Measurements from ENCODE around the gene MMD2. TPM values are rescaled to one million over a fixed set of nuclear protein-coding genes. Genes with fewer than 3 reads are reported as not detected.

MMD2 gene
- total RNA-seq, 2 experiments from 2014 or later = not detected

DNA sequence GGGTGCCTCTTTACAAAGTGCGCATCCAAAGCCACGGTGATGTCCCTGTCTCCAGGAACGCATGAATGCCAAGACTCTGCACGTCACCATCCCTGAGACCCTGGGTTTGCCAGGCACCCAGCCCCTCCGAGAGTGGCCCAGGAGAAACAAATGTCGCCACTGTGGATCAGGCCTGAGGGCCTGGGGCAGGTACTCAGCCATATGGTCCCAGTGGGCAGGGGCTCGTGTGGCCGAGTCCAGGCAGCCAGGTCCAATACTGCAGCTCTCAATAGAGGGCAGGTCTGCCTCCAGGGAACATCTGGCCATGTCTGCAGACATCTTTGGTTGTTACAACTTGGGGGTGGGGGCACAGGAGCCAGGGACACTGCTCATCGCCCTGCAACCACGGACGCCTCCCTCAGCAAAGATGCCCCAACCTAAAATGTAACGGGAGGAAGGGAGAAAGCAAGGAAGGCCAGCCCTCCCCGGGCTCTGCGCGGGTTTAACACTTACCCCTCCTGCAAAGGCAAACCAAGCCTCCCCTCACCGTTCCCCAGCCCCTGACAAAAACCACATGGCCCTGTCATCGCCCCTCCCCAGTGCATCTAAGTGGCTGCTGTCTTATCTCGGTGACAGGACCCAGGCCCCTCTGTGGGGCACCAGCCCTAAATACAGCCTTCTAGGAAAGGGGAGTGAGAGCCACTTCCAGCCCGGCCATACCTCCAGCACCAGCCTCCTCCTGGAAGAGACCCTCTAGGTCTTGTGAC lies 86.9 kb downstream of the MMD2 start:
- ChIA-PET CTCF (ENCODE audit: unreplicated experiment) (no interaction called here), POLR2A (no interaction called here)
- intact Hi-C loops (cut with micrococcal nuclease; ENCODE audit: unreplicated experiment) = no loop called here
- no peak for TF ChIP-seq EZH2phosphoT487 (IDR thresholded peaks at IDR 0.05; ENCODE audit: borderline replicate concordance, low read depth, low read length)
- TF ChIP-seq, protein P1, sequence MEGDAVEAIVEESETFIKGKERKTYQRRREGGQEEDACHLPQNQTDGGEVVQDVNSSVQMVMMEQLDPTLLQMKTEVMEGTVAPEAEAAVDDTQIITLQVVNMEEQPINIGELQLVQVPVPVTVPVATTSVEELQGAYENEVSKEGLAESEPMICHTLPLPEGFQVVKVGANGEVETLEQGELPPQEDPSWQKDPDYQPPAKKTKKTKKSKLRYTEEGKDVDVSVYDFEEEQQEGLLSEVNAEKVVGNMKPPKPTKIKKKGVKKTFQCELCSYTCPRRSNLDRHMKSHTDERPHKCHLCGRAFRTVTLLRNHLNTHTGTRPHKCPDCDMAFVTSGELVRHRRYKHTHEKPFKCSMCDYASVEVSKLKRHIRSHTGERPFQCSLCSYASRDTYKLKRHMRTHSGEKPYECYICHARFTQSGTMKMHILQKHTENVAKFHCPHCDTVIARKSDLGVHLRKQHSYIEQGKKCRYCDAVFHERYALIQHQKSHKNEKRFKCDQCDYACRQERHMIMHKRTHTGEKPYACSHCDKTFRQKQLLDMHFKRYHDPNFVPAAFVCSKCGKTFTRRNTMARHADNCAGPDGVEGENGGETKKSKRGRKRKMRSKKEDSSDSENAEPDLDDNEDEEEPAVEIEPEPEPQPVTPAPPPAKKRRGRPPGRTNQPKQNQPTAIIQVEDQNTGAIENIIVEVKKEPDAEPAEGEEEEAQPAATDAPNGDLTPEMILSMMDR (conservative IDR thresholded peaks at IDR 0.05; ENCODE audit: low read length) = no peak
- Histone ChIP-seq H3K9me2 (ENCODE audit: insufficient read depth, low read length) (no peaks in the 10 kb centered on the region), H3K79me2 (ENCODE audit: insufficient read depth, low read depth, low read length) (no peaks in the 10 kb centered on the region), H3K4me1 (ENCODE audit: insufficient read depth, low read length, poor library complexity, severe bottlenecking) (no peaks in the 10 kb centered on the region), H3K27ac (ENCODE audit: low read depth, low read length, poor library complexity, severe bottlenecking) (no peak overlapping the region), H3K4me3 (ENCODE audit: low read depth, low read length, poor library complexity, severe bottlenecking) (no peak overlapping the region), H3K9me3 (ENCODE audit: low read length) (no peaks in the 10 kb centered on the region), H2AFZ (ENCODE audit: low read length) (no peak overlapping the region), H3K4me2 (ENCODE audit: low read length) (no peak overlapping the region), H4K20me1 (ENCODE audit: insufficient read depth, low read length) (no peaks in the 10 kb centered on the region), H3K36me3 (ENCODE audit: insufficient read depth, low read length) (no peaks in the 10 kb centered on the region)
- DNase-seq (ENCODE audit: low spot score) = no peak
- no TSS peak for BruUV-seq (replicated peaks)

DNA sequence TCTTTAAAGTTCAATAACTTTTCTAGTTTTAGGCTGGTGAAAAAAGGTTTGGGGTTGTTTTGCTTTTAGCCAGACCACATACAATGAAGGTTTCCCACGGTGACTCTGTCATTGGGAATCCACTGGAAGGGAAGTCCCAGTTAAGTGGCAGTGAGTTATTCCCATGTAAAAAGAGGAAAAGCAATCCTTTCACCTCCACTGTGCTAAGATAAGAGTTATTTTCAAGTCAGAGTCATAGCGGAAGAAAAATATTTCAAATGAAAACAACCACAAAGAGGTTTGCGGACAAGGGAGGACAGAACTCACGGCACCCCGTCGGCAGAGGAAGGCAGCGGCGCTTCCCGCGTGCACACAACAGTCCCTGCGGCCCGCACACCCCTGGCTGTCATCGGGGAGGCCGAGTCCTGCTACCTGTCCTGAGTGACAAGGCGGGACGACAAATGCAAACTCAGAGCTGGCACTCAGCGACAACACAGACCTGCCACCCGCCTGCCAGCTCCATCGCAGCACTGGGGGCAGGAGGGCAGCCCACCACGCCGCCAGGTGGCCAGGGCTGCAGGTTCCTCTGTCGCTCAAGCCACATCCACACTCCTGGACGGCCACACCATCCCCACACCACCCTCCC lies 87.8 kb downstream of the MMD2 start:
- no peak for DNase-seq (ENCODE audit: low spot score)
- no peaks in the 10 kb centered on the region for H3K79me2 ChIP-seq (ENCODE audit: insufficient read depth, low read depth, low read length)
- no peaks in the 10 kb centered on the region for H3K4me1 ChIP-seq (ENCODE audit: insufficient read depth, low read length, poor library complexity, severe bottlenecking)
- H2AFZ ChIP-seq (ENCODE audit: low read length) = no peak overlapping the region
- no peaks in the 10 kb centered on the region for H3K36me3 ChIP-seq (ENCODE audit: insufficient read depth, low read length)
- ChIA-PET CTCF (ENCODE audit: unreplicated experiment) (no interaction called here), POLR2A (no interaction called here)
- no peak overlapping the region for H3K27ac ChIP-seq (ENCODE audit: low read depth, low read length, poor library complexity, severe bottlenecking)
- no peak overlapping the region for H3K4me2 ChIP-seq (ENCODE audit: low read length)
- no TSS peak for BruUV-seq (replicated peaks)
- no peak for TF ChIP-seq EZH2phosphoT487 (IDR thresholded peaks at IDR 0.05; ENCODE audit: borderline replicate concordance, low read depth, low read length)
- no peaks in the 10 kb centered on the region for H3K9me2 ChIP-seq (ENCODE audit: insufficient read depth, low read length)
- no peaks in the 10 kb centered on the region for H3K9me3 ChIP-seq (ENCODE audit: low read length)
- H3K4me3 ChIP-seq (ENCODE audit: low read depth, low read length, poor library complexity, severe bottlenecking) = no peak overlapping the region
- H4K20me1 ChIP-seq (ENCODE audit: insufficient read depth, low read length) = no peaks in the 10 kb centered on the region
- intact Hi-C loops (cut with micrococcal nuclease; ENCODE audit: unreplicated experiment) = no loop called here

DNA sequence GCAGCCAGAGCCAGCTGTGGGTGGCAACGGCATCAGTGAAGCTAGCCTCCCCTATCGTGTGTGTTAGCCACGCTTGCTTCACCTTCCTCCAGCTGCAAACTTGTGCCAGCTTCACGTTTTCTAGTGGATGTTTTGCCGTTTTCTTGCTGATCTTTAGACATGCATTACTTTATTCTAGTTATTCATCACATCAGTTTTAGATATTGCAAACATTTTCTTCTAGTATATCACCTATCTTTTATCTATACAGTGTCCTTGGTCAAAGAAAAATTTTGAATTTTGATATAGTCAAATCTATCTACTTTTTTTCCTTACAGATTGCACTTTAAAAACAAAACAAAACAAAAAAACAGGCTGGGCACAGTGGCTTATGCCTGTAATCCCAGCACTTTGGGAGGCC lies 90.5 kb downstream of the MMD2 start:
- Histone ChIP-seq H4K20me1 (ENCODE audit: insufficient read depth, low read length) (no peaks in the 10 kb centered on the region), H3K4me2 (ENCODE audit: low read length) (no peak overlapping the region), H3K79me2 (ENCODE audit: insufficient read depth, low read depth, low read length) (no peaks in the 10 kb centered on the region), H3K9me3 (ENCODE audit: low read length) (no peaks in the 10 kb centered on the region), H3K27ac (ENCODE audit: low read depth, low read length, poor library complexity, severe bottlenecking) (no peak overlapping the region), H3K4me1 (ENCODE audit: insufficient read depth, low read length, poor library complexity, severe bottlenecking) (no peaks in the 10 kb centered on the region), H3K36me3 (ENCODE audit: insufficient read depth, low read length) (no peaks in the 10 kb centered on the region), H3K4me3 (ENCODE audit: low read depth, low read length, poor library complexity, severe bottlenecking) (no peak overlapping the region), H2AFZ (ENCODE audit: low read length) (no peak overlapping the region), H3K9me2 (ENCODE audit: insufficient read depth, low read length) (no peaks in the 10 kb centered on the region)
- CTCF ChIA-PET (ENCODE audit: unreplicated experiment) = interaction anchor here (0.6 kb wide), 1 partner anchor 49 kb away, joined by 3 read pairs; no protein-coding TSS in a partner anchor
- TF ChIP-seq, protein P1 (conservative IDR thresholded peaks at IDR 0.05; ENCODE audit: low read length) = no peak
- TF ChIP-seq EZH2phosphoT487 (IDR thresholded peaks at IDR 0.05; ENCODE audit: borderline replicate concordance, low read depth, low read length) = no peak
- intact Hi-C loops (cut with micrococcal nuclease; ENCODE audit: unreplicated experiment) = no loop called here
- BruUV-seq (replicated peaks) = no TSS peak
- POLR2A ChIA-PET = interaction anchor here (0.7 kb wide), 1 partner anchor 13 kb away, joined by 3 read pairs; no protein-coding TSS in a partner anchor
- DNase-seq (ENCODE audit: low spot score) = no peak
